ENCODE results near the gene CES2.

GRCh38 chr16:66905633-66906539 is 29.4 kb upstream of the CES2 start:
- TF ChIP-seq, protein P1, sequence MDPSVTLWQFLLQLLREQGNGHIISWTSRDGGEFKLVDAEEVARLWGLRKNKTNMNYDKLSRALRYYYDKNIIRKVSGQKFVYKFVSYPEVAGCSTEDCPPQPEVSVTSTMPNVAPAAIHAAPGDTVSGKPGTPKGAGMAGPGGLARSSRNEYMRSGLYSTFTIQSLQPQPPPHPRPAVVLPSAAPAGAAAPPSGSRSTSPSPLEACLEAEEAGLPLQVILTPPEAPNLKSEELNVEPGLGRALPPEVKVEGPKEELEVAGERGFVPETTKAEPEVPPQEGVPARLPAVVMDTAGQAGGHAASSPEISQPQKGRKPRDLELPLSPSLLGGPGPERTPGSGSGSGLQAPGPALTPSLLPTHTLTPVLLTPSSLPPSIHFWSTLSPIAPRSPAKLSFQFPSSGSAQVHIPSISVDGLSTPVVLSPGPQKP (IDR thresholded peaks at IDR 0.05; ENCODE audit: low read depth, low read length) = no peak
- TF ChIP-seq CREB1 (IDR thresholded peaks at IDR 0.05; ENCODE audit: low read depth) (no peak), MYC (IDR thresholded peaks at IDR 0.05; ENCODE audit: insufficient read depth, insufficient read length, insufficient replicate concordance, low read length, severe bottlenecking) (no peak), EP300 (IDR thresholded peaks at IDR 0.05; ENCODE audit: borderline replicate concordance in 1 of 2, control insufficient read depth in 1 of 2, low read depth in 2 of 2, low read length in 2 of 2) (no peak), RAD21 (IDR thresholded peaks at IDR 0.05; ENCODE audit: insufficient read depth, low read depth, low read length) (no peak), CHD4 (IDR thresholded peaks at IDR 0.05) (no peak), TCF12 (IDR thresholded peaks at IDR 0.05; ENCODE audit: low read depth, low read length) (no peak), CTCF (IDR thresholded peaks at IDR 0.05 in 2 of 3, conservative IDR thresholded peaks at IDR 0.05 in 1 of 3; ENCODE audit: control insufficient read depth in 2 of 3, extremely low read depth in 1 of 3, insufficient read depth in 1 of 3, low read depth in 3 of 3, low read length in 3 of 3) (no peak), PAX5 (IDR thresholded peaks at IDR 0.05; ENCODE audit: borderline replicate concordance, low read depth, low read length) (no peak)
- TF ChIP-seq, protein P2, sequence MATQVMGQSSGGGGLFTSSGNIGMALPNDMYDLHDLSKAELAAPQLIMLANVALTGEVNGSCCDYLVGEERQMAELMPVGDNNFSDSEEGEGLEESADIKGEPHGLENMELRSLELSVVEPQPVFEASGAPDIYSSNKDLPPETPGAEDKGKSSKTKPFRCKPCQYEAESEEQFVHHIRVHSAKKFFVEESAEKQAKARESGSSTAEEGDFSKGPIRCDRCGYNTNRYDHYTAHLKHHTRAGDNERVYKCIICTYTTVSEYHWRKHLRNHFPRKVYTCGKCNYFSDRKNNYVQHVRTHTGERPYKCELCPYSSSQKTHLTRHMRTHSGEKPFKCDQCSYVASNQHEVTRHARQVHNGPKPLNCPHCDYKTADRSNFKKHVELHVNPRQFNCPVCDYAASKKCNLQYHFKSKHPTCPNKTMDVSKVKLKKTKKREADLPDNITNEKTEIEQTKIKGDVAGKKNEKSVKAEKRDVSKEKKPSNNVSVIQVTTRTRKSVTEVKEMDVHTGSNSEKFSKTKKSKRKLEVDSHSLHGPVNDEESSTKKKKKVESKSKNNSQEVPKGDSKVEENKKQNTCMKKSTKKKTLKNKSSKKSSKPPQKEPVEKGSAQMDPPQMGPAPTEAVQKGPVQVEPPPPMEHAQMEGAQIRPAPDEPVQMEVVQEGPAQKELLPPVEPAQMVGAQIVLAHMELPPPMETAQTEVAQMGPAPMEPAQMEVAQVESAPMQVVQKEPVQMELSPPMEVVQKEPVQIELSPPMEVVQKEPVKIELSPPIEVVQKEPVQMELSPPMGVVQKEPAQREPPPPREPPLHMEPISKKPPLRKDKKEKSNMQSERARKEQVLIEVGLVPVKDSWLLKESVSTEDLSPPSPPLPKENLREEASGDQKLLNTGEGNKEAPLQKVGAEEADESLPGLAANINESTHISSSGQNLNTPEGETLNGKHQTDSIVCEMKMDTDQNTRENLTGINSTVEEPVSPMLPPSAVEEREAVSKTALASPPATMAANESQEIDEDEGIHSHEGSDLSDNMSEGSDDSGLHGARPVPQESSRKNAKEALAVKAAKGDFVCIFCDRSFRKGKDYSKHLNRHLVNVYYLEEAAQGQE (IDR thresholded peaks at IDR 0.05; ENCODE audit: low read depth, low read length) = no peak
- TF ChIP-seq, protein P3, sequence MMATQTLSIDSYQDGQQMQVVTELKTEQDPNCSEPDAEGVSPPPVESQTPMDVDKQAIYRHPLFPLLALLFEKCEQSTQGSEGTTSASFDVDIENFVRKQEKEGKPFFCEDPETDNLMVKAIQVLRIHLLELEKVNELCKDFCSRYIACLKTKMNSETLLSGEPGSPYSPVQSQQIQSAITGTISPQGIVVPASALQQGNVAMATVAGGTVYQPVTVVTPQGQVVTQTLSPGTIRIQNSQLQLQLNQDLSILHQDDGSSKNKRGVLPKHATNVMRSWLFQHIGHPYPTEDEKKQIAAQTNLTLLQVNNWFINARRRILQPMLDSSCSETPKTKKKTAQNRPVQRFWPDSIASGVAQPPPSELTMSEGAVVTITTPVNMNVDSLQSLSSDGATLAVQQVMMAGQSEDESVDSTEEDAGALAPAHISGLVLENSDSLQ (IDR thresholded peaks at IDR 0.05) = no peak
